HCT116 (cell line): ENCODE data around the gene CUEDC1.

Source experiments
- ATF3 ChIP-seq: IDR thresholded peaks from 2 replicates; pipeline ENCODE4 v1.6.1; 2012
- CTCF ChIP-seq, 3 experiments: fragments of 200-600 bp in 1 of 3; sonication (generic) in 1 of 3; IDR thresholded peaks in 2 of 3; conservative IDR thresholded peaks in 1 of 3; 2 replicates each; pipeline ENCODE4 v1.5.1; 2012 to 2017; ENCODE audit warnings: low read depth in 2 of 3, low read length in 2 of 3, antibody characterized with exemption in 1 of 3, borderline replicate concordance in 1 of 3, control low read depth in 1 of 3, mild to moderate bottlenecking in 1 of 3, mixed read lengths in 1 of 3, mixed run types in 1 of 3, moderate library complexity in 1 of 3; ENCODE audit not compliant: insufficient read depth in 1 of 3
- EGR1 ChIP-seq: IDR thresholded peaks from 2 replicates; pipeline ENCODE4 v1.6.1; 2012; ENCODE audit warnings: low read depth
- EZH2 ChIP-seq: fragments of 200-600 bp; sonication (generic); IDR thresholded peaks from 2 replicates; pipeline ENCODE4 v1.6.1; 2017; ENCODE audit warnings: antibody characterized with exemption, mixed run types
- EZH2phosphoT487 ChIP-seq: fragments of 200-600 bp; IDR thresholded peaks from 2 replicates; pipeline ENCODE4 v1.6.1; 2018; ENCODE audit warnings: antibody characterized with exemption, borderline replicate concordance
- MAX ChIP-seq: IDR thresholded peaks from 2 replicates; pipeline ENCODE4 v1.6.1; 2012
- POLR2A ChIP-seq: IDR thresholded peaks from 2 replicates; pipeline ENCODE4 v1.7.0; 2011; ENCODE audit warnings: borderline replicate concordance; ENCODE audit not compliant: insufficient read depth, insufficient read length; ENCODE audit errors: extremely low read depth
- POLR2AphosphoS5 ChIP-seq: IDR thresholded peaks from 2 replicates; pipeline ENCODE4 v1.6.1; 2011; ENCODE audit warnings: mild to moderate bottlenecking, low read depth, low read length, moderate library complexity
- RAD21 ChIP-seq: IDR thresholded peaks from 2 replicates; pipeline ENCODE4 v1.6.1; 2012; ENCODE audit warnings: low read depth, mild to moderate bottlenecking
- TCF7L2 ChIP-seq: IDR thresholded peaks from 2 replicates; pipeline ENCODE4 v1.7.0; 2011; ENCODE audit warnings: borderline replicate concordance, inconsistent platforms; ENCODE audit not compliant: insufficient read depth, insufficient read length; ENCODE audit errors: extremely low read depth
- YY1 ChIP-seq: IDR thresholded peaks from 2 replicates; pipeline ENCODE4 v1.6.1; 2011; ENCODE audit warnings: low read length, low read depth, moderate library complexity, mild to moderate bottlenecking; ENCODE audit not compliant: insufficient replicate concordance; ENCODE audit errors: extremely low read depth
- ZBTB33 ChIP-seq: IDR thresholded peaks from 2 replicates; pipeline ENCODE4 v1.6.1; 2011; ENCODE audit warnings: mild to moderate bottlenecking, low read length, moderate library complexity; ENCODE audit not compliant: insufficient replicate concordance; ENCODE audit errors: extremely low read depth
- ZFX ChIP-seq: fragments of 450-650 bp; IDR thresholded peaks from 2 replicates; pipeline ENCODE4 v1.6.1; 2017

- TF ChIP-seq YY1 (no peak), CTCF (IDR thresholded peaks at IDR 0.05 in 2 of 3, conservative IDR thresholded peaks at IDR 0.05 in 1 of 3; ENCODE audit: borderline replicate concordance in 1 of 3, insufficient read depth in 1 of 3, low read depth in 2 of 3, low read length in 2 of 3) (no peak), ATF3 (no peak), EGR1 (no peak), POLR2AphosphoS5 (no peak), POLR2A (no peak), TCF7L2 (no peak), RAD21 (no peak), EZH2 (no peak), MAX (no peak), EZH2phosphoT487 (no peak), ZBTB33 (no peak), ZFX (no peak)
Observed at GRCh38 chr17:57876866-57877237, 78.4 kb downstream of the CUEDC1 start.
